ENCODE results near the gene ENKD1.

Gene ENKD1

DNA sequence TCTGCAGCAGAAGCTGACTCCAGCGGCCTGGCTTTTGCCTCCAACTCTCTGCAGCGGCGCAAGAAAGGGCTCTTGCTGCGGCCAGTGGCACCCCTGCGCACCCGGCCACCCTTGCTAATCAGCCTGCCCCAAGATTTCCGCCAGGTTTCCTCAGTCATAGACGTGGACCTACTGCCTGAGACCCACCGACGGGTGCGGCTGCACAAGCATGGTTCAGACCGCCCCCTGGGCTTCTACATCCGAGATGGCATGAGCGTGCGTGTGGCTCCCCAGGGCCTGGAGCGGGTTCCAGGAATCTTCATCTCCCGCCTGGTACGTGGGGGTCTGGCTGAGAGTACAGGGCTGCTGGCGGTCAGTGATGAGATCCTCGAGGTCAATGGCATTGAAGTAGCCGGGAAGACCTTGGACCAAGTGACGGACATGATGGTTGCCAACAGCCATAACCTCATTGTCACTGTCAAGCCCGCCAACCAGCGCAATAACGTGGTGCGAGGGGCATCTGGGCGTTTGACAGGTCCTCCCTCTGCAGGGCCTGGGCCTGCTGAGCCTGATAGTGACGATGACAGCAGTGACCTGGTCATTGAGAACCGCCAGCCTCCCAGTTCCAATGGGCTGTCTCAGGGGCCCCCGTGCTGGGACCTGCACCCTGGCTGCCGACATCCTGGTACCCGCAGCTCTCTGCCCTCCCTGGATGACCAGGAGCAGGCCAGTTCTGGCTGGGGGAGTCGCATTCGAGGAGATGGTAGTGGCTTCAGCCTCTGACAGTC, 4.5 kb downstream of the ENKD1 start:
- FAIRE-seq: no peak

GRCh38 chr16:67661101-67661761, 5.3 kb downstream of the ENKD1 start:
- no peak for FAIRE-seq

GRCh38 chr16:67660564-67661028, 6.0 kb downstream of the ENKD1 start, which contains the start of gene PARD6A:
Gene PARD6A (plus strand): TSS chr16:67660960. CDS start chr16:67661039, 79 bp downstream.
- peak; percentile 64 for FAIRE-seq

- FAIRE-seq: peak; percentile 51
Measured at GRCh38 chr16:67659675-67660563, 6.6 kb downstream of the ENKD1 start, which contains the start of gene ACD. Gene ACD (minus strand): TSS chr16:67660260. CDS start chr16:67660220, 40 bp downstream.

GRCh38 chr16:67658849-67659674, 7.5 kb downstream of the ENKD1 start:
- FAIRE-seq: no peak

- FAIRE-seq: no peak
Measured at GRCh38 chr16:67657751-67658518, 8.6 kb downstream of the ENKD1 start.

- FAIRE-seq: no peak
Measured at GRCh38 chr16:67657017-67657608, 9.4 kb downstream of the ENKD1 start.

GRCh38 chr16:67656344-67657016, 10.1 kb downstream of the ENKD1 start:
- FAIRE-seq: no peak

DNA sequence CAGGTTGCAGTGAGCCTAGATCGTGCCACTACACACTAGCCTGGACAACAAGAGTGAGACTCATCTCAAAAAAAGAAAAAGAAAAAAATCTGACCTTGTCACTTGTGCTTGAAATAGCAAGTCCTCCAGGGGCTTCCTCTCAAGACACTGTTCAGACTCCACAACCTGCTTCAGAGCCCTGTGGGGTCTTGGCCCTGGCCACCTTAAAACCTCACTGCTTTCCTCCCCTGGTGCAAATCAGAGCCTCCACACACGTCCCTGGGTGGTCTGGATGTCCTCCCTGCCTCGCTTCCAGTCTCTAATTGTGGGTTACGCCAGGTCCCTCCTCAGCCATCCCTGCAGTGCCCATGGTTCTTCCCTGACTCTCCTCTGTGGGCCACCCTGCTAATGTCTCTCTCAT, 11.2 kb downstream of the ENKD1 start:
- FAIRE-seq: no peak

- FAIRE-seq: no peak
Measured at GRCh38 chr16:67654403-67654911, 12.1 kb downstream of the ENKD1 start.

DNA sequence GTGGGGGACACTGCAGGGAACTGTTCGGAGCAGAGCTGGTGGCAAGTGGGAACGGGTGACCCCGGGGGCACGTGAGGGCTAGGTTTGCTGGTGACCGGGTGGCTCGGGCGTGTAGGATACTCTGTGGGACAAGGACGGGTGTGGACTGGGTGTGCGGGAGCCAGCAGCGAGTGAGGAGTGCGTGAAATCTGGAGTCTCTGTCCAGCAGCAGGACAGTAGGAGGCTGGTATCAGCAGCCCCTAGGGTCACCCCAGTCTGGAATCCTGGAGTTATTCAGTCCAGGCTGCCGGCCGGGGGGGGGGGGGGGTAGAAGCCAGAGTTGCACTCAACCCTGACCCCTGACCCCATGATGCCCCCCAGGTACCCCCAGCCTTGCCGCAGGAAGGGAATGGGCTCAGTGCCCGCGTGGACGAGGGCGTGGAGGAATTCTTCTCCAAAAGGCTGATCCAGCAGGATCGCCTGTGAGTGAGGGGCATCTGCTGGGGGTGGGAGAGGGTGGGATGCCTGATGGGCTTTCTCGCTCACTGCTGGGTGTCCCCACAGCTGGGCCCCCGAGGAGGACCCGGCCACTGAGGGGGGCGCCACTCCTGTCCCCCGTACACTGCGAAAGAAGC, 12.7 kb downstream of the ENKD1 start:
- no peak for FAIRE-seq

DNA sequence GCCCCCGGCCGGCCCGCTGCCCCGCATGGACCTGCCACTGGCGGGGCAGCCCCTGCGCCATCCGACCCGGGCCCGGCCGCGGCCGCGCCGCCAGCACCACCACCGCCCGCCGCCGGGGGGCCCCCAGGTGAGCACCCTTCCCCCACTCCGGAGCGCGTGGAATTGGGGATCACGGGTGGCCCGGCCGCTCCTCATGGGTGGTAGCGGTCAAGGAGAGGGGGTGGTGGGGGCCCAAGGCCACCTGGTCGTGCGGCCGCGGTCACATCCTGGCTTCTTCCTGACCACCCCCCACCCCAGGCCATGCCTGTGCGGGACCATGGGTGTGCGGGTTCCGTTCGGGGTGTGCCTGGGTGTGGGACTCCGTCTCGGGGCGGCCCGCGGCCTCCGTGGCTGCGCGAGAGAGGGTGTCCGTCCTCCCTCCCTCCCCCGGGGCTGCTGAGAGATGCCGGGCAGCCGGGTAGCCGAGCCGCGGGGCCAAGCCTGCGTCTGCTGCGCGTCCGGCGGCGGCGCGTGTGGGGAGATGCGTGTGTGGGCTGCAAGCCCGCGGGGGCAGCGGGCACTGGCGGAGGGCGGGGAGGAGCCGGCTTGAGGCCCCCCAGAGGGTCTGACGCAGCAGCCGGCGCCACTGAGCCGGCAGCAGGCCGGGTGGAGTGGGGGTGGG, 13.3 kb downstream of the ENKD1 start:
- no peak for FAIRE-seq

- FAIRE-seq: no peak
Measured at GRCh38 chr16:67652578-67653127, 13.9 kb downstream of the ENKD1 start.

- no peak for FAIRE-seq
Measured at GRCh38 chr16:67651847-67652246, 14.7 kb downstream of the ENKD1 start.

DNA sequence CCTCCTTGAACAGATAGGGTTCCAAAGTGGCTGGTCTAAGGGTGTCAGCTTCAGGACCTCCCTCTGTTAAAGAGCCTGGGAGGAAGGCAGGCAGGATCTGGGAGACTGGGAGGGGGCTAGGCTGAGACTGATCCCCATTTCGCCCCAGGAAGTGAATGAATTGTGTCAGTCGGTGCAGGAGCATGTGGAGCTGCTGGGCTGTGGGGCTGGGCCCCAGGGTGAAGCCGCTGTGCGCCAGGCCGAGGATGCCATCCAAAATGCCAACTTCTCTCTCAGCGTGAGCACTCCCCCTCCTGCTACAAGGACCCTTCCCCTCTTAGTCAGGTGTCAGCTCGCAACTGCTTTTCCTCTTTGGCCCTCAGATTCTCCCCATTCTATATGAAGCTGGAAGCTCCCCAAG, 15.5 kb downstream of the ENKD1 start:
- no peak for FAIRE-seq

DNA sequence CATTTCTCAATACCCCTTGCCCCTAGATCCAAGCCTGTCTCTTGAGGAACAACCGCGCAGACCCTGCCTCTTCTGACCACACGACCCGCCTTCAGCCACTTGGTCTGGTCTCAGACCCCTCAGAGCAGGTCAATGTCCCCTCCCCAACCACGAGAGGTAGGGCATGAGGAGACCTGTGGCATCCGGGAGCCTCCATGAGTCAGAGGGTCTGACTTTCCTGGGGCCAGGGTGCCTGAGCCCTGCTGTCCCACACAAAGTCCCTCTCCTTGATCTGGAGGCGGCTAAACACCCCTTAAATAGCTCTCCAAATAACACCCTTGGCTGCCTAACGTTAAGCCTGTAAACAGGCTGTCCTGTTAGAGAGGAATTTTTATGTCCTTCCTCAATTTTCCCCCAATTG, 16.5 kb downstream of the ENKD1 start:
- FAIRE-seq: no peak

- FAIRE-seq: no peak
Measured at GRCh38 chr16:67649494-67649931, 17.0 kb downstream of the ENKD1 start.

DNA sequence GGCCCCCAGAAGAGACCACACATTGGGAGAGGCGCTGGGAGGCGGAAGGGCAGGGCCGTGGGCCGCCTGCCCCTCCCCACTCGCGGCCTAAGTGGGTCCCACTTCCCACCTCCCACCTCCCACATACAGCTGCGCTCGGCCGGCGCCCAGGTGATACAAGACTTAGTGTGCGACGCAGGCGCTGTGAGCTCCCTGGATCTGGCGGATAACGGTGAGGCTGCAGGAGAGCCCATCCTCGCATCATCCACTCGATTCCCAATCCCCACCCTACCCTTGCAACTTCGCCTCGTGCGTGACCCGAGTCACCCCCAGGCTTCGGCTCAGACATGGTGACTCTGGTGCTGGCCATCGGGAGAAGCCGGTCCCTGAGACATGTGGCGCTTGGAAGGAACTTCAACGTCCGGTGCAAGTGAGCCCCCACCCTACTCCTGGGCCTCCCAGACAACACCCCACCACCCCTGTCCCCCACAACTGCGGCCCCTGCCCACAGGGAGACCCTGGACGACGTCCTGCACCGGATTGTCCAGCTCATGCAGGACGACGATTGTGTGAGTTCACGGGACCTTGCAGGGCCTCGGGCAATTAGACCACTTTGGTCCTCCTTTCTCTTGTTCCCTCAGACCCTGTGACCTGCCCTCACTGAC, 17.7 kb downstream of the ENKD1 start:
- FAIRE-seq: no peak

All from endometrium (tissue), 2 donors.